Measurements from ENCODE around the gene IQCE.

GRCh38 chr7:2657920-2658671, 99.3 kb downstream of the IQCE start:
- TF ChIP-seq TARDBP (IDR thresholded peaks at IDR 0.05) (no peak), BHLHE40 (IDR thresholded peaks at IDR 0.05; ENCODE audit: borderline replicate concordance) (no peak), FOXM1 (IDR thresholded peaks at IDR 0.05; ENCODE audit: borderline replicate concordance) (no peak), LEF1 (IDR thresholded peaks at IDR 0.05; ENCODE audit: borderline replicate concordance) (no peak)
